ENCODE results near the gene TBC1D10B. TPM values are rescaled to one million over a fixed set of nuclear protein-coding genes. Genes with fewer than 3 reads are reported as not detected.

TBC1D10B gene
- total and polyA plus RNA-seq, 9 of the 15 experiments (the other 6 are each of a cell fraction or from before 2014, with no cell fraction given): 2.2 to 55.4 (median 17.5) TPM

DNA sequence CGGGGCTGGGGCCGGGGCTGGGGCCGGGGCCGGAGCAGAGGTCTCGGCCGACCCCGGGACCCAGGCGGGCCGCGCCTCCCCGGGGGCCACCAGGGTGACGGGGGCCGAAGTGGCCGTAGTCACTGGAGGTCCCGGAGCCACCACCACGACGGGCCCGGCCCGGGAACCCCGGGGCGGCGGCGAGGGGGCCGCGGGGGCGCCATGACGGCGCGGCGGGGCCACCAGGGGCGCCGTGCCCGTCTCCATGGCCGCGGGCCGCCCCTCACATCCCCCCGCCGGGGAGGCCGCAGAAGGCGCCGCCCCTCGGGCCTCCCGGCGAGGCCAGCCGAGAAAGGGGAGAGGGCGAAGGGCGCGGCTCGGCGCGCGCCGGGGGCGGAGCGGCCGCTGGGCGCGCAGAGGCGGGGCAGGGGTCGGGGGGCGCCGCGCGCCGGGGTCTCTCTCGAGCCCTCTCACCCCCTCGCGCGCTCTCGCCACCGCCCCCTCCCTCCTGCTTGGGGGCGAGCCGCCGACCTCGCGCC is 297 bp downstream of the TBC1D10B start (continued):
- TF ChIP-seq, protein P1, sequence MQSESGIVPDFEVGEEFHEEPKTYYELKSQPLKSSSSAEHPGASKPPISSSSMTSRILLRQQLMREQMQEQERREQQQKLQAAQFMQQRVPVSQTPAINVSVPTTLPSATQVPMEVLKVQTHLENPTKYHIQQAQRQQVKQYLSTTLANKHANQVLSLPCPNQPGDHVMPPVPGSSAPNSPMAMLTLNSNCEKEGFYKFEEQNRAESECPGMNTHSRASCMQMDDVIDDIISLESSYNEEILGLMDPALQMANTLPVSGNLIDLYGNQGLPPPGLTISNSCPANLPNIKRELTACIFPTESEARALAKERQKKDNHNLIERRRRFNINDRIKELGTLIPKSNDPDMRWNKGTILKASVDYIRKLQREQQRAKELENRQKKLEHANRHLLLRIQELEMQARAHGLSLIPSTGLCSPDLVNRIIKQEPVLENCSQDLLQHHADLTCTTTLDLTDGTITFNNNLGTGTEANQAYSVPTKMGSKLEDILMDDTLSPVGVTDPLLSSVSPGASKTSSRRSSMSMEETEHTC (IDR thresholded peaks at IDR 0.05): no peak
- no peak for TF ChIP-seq ARID2 (IDR thresholded peaks at IDR 0.05)
- TF ChIP-seq TAF7 (tag; IDR thresholded peaks at IDR 0.05): no peak
- no peak for TF ChIP-seq DMBX1 (CRISPR knock-in tag; IDR thresholded peaks at IDR 0.05; ENCODE audit: borderline replicate concordance)
- TF ChIP-seq SIN3B (IDR thresholded peaks at IDR 0.05; ENCODE audit: low read depth): 0 out of 2 replicates have a peak, but pooled peaks have one; percentile 36
- TF ChIP-seq, protein P2, sequence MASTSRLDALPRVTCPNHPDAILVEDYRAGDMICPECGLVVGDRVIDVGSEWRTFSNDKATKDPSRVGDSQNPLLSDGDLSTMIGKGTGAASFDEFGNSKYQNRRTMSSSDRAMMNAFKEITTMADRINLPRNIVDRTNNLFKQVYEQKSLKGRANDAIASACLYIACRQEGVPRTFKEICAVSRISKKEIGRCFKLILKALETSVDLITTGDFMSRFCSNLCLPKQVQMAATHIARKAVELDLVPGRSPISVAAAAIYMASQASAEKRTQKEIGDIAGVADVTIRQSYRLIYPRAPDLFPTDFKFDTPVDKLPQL (IDR thresholded peaks at IDR 0.05; ENCODE audit: extremely low read depth, insufficient read length): no peak
- no peak for TF ChIP-seq NRF1 (conservative IDR thresholded peaks at IDR 0.05 in 1 of 2, IDR thresholded peaks at IDR 0.05 in 1 of 2)
- TF ChIP-seq, protein P3, sequence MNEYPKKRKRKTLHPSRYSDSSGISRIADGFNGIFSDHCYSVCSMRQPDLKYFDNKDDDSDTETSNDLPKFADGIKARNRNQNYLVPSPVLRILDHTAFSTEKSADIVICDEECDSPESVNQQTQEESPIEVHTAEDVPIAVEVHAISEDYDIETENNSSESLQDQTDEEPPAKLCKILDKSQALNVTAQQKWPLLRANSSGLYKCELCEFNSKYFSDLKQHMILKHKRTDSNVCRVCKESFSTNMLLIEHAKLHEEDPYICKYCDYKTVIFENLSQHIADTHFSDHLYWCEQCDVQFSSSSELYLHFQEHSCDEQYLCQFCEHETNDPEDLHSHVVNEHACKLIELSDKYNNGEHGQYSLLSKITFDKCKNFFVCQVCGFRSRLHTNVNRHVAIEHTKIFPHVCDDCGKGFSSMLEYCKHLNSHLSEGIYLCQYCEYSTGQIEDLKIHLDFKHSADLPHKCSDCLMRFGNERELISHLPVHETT (CRISPR knock-in tag; conservative IDR thresholded peaks at IDR 0.05 in 1 of 2, IDR thresholded peaks at IDR 0.05 in 1 of 2): 0 out of 4 replicates have a peak, but pooled peaks of 1 of the 2 experiments have one; percentile 25
- TF ChIP-seq, protein P4, sequence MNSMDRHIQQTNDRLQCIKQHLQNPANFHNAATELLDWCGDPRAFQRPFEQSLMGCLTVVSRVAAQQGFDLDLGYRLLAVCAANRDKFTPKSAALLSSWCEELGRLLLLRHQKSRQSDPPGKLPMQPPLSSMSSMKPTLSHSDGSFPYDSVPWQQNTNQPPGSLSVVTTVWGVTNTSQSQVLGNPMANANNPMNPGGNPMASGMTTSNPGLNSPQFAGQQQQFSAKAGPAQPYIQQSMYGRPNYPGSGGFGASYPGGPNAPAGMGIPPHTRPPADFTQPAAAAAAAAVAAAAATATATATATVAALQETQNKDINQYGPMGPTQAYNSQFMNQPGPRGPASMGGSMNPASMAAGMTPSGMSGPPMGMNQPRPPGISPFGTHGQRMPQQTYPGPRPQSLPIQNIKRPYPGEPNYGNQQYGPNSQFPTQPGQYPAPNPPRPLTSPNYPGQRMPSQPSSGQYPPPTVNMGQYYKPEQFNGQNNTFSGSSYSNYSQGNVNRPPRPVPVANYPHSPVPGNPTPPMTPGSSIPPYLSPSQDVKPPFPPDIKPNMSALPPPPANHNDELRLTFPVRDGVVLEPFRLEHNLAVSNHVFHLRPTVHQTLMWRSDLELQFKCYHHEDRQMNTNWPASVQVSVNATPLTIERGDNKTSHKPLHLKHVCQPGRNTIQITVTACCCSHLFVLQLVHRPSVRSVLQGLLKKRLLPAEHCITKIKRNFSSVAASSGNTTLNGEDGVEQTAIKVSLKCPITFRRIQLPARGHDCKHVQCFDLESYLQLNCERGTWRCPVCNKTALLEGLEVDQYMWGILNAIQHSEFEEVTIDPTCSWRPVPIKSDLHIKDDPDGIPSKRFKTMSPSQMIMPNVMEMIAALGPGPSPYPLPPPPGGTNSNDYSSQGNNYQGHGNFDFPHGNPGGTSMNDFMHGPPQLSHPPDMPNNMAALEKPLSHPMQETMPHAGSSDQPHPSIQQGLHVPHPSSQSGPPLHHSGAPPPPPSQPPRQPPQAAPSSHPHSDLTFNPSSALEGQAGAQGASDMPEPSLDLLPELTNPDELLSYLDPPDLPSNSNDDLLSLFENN (IDR thresholded peaks at IDR 0.05; ENCODE audit: low read depth in 2 of 2, low read length in 2 of 2): no peak
- no peak for TF ChIP-seq HNRNPK (IDR thresholded peaks at IDR 0.05; ENCODE audit: low read depth, low read length, poor library complexity, severe bottlenecking)
- no peak for TF ChIP-seq ARID1B (IDR thresholded peaks at IDR 0.05)

Measured in K562 (cell line).